Uterus (tissue), 2 donors: ENCODE results near the gene UPF1.

Experiments used
- POLR2A ChIP-seq, 2 donors: fragments of 450-650 bp; IDR thresholded peaks; one replicate each; pipeline ENCODE4 v1.6.1; 2016; ENCODE audit warnings: antibody characterized with exemption in 2 of 2, mild to moderate bottlenecking in 1 of 2, moderate library complexity in 1 of 2
- TF ChIP-seq, protein P1 (sequence below), 4 experiments: fragments of 200-600 bp in 2 of 4; fragments of 450-650 bp in 2 of 4; sonication (generic) in 2 of 4; IDR thresholded peaks; one replicate each; pipeline ENCODE4 v1.5.1; 2016 to 2019; ENCODE audit warnings: antibody characterized with exemption in 4 of 4, mild to moderate bottlenecking in 2 of 4, moderate library complexity in 1 of 4

DNA sequence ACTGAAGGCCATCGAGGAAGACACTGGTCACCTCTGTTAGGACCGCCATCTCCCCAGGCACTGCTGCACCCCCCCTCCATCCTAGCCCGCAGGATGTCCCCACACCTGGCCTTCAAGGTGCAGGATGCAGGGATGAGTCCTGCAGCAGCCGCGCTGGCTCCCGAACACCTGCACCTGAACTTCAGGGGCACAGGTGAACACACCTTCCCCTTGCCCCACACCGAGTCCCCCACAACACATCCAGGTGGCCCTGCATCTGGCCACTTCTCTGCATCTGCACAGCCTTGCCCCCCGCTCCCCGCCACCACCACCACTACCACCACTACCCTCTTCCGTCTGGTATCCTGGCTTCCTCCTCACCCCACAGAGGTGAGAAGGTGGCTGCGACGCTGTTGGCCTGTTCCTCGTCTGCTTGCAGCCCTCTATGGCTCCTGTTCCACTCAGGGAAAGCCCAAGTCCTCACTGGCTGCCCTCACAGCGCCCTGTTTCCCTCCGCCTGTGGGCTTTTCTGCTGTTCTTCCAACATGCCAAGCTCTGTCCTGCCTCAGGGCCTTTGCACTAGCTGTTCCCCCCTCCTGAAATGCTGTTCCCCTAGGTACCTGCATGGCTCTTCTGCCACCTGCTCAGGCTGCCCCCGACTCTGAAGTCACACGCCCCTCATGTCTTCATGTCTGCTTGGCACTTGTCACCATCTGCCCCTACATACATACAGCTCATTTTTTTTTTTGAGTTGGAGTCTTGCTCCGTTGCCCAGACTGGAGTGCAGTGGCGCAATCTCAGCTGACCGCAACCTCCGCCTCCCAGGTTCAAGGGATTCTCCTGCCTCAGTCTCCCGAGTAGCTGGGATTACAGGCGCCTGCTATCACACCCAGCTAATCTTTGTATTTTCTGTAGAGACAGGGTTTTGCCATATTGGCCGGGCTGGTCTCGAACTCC is 65.6 kb downstream of the UPF1 start:
- TF ChIP-seq, protein P1, sequence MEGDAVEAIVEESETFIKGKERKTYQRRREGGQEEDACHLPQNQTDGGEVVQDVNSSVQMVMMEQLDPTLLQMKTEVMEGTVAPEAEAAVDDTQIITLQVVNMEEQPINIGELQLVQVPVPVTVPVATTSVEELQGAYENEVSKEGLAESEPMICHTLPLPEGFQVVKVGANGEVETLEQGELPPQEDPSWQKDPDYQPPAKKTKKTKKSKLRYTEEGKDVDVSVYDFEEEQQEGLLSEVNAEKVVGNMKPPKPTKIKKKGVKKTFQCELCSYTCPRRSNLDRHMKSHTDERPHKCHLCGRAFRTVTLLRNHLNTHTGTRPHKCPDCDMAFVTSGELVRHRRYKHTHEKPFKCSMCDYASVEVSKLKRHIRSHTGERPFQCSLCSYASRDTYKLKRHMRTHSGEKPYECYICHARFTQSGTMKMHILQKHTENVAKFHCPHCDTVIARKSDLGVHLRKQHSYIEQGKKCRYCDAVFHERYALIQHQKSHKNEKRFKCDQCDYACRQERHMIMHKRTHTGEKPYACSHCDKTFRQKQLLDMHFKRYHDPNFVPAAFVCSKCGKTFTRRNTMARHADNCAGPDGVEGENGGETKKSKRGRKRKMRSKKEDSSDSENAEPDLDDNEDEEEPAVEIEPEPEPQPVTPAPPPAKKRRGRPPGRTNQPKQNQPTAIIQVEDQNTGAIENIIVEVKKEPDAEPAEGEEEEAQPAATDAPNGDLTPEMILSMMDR (IDR thresholded peaks at IDR 0.05) = no peak
- no peak for TF ChIP-seq POLR2A (IDR thresholded peaks at IDR 0.05)
